Measurements from ENCODE around the gene RRP15. TPM values are rescaled to one million over a fixed set of nuclear protein-coding genes. Genes with fewer than 3 reads are reported as not detected.
"Not testable (repeated sequence)": the region's sequence is repeated elsewhere in the genome, so short reads cannot be mapped to it uniquely, and the experiment has no call there.

Gene RRP15
- total RNA-seq, 1 donor from 2014 or later, result 28.4 TPM

- peaks cover 7% of the 10 kb centered on the region for H3K4me1 Mint-ChIP-seq (ENCODE audit: low read depth, unreplicated experiment)
- H3K27me3 ChIP-seq (ENCODE audit: insufficient read depth, low read length), result no peaks in the 10 kb centered on the region
- H3K27ac Mint-ChIP-seq (ENCODE audit: unreplicated experiment), result no peak overlapping the region
- H3K79me2 ChIP-seq (ENCODE audit: insufficient read depth, low read length), result peaks cover 3% of the 10 kb centered on the region
- no peak overlapping the region for H3K4me3 Mint-ChIP-seq (ENCODE audit: unreplicated experiment)
- TF ChIP-seq CTCF (IDR thresholded peaks at IDR 0.05; ENCODE audit: insufficient read depth, low read depth, low read length) (no peak), EZH2 (IDR thresholded peaks at IDR 0.05; ENCODE audit: insufficient read depth, low read length) (no peak)
- H3K9ac ChIP-seq (ENCODE audit: low read length), result no peak overlapping the region
- H3K27ac ChIP-seq (ENCODE audit: low read depth, low read length), result no peak overlapping the region
- no peaks in the 10 kb centered on the region for H4K20me1 ChIP-seq (ENCODE audit: insufficient read depth, low read length)
- no peaks in the 10 kb centered on the region for H3K27me3 Mint-ChIP-seq (ENCODE audit: low read depth, unreplicated experiment)
- no peak overlapping the region for H2AFZ ChIP-seq (ENCODE audit: low read depth, low read length)
- H3K9me3 Mint-ChIP-seq (ENCODE audit: unreplicated experiment), result no peaks in the 10 kb centered on the region
- no peak for DNase-seq (ENCODE audit: low read depth)
- no peaks in the 10 kb centered on the region for H3K9me3 ChIP-seq (ENCODE audit: insufficient read depth, low read depth, low read length)
- H3K36me3 ChIP-seq (ENCODE audit: insufficient read depth, low read length), result peaks cover 3% of the 10 kb centered on the region
- no peaks in the 10 kb centered on the region for H3K4me1 ChIP-seq (ENCODE audit: insufficient read depth, low read length)
- H3K36me3 Mint-ChIP-seq (ENCODE audit: low read depth, unreplicated experiment), result peaks cover 3% of the 10 kb centered on the region
- H3K4me2 ChIP-seq (ENCODE audit: low read length), result no peak overlapping the region
- FAIRE-seq, result no peak
- no peak overlapping the region for H3K4me3 ChIP-seq (ENCODE audit: insufficient read depth, low read depth, low read length)
These were observed 29.2 kb downstream of the RRP15 start for GRCh38 chr1:218314316-218314715.

- Histone ChIP-seq H2AFZ (ENCODE audit: low read depth, low read length) (no peak overlapping the region), H3K27me3 (ENCODE audit: insufficient read depth, low read length) (no peaks in the 10 kb centered on the region), H3K4me1 (ENCODE audit: insufficient read depth, low read length) (no peaks in the 10 kb centered on the region), H4K20me1 (ENCODE audit: insufficient read depth, low read length) (no peaks in the 10 kb centered on the region), H3K27ac (ENCODE audit: low read depth, low read length) (no peak overlapping the region), H3K4me2 (ENCODE audit: low read length) (no peak overlapping the region), H3K79me2 (ENCODE audit: insufficient read depth, low read length) (peaks cover 3% of the 10 kb centered on the region), H3K9me3 (ENCODE audit: insufficient read depth, low read depth, low read length) (no peaks in the 10 kb centered on the region), H3K9ac (ENCODE audit: low read length) (no peak overlapping the region), H3K4me3 (ENCODE audit: insufficient read depth, low read depth, low read length) (no peak overlapping the region), H3K36me3 (ENCODE audit: insufficient read depth, low read length) (no peaks in the 10 kb centered on the region)
- no peak overlapping the region for H3K4me3 Mint-ChIP-seq (ENCODE audit: unreplicated experiment)
- no peaks in the 10 kb centered on the region for H3K27me3 Mint-ChIP-seq (ENCODE audit: low read depth, unreplicated experiment)
- peaks cover 7% of the 10 kb centered on the region for H3K4me1 Mint-ChIP-seq (ENCODE audit: low read depth, unreplicated experiment)
- TF ChIP-seq EZH2 (IDR thresholded peaks at IDR 0.05; ENCODE audit: insufficient read depth, low read length) (no peak), CTCF (IDR thresholded peaks at IDR 0.05; ENCODE audit: insufficient read depth, low read depth, low read length) (no peak)
- H3K27ac Mint-ChIP-seq (ENCODE audit: unreplicated experiment), result no peak overlapping the region
- H3K9me3 Mint-ChIP-seq (ENCODE audit: unreplicated experiment), result no peaks in the 10 kb centered on the region
- FAIRE-seq, result no peak
- peaks cover 4% of the 10 kb centered on the region for H3K36me3 Mint-ChIP-seq (ENCODE audit: low read depth, unreplicated experiment)
- no peak for DNase-seq (ENCODE audit: low read depth)
These were observed 30.5 kb downstream of the RRP15 start for GRCh38 chr1:218315638-218316037.

- Histone ChIP-seq H3K9ac (ENCODE audit: low read length) (no peak overlapping the region), H3K27me3 (ENCODE audit: insufficient read depth, low read length) (no peaks in the 10 kb centered on the region), H4K20me1 (ENCODE audit: insufficient read depth, low read length) (no peaks in the 10 kb centered on the region), H3K9me3 (ENCODE audit: insufficient read depth, low read depth, low read length) (no peaks in the 10 kb centered on the region), H3K36me3 (ENCODE audit: insufficient read depth, low read length) (no peaks in the 10 kb centered on the region), H3K4me3 (ENCODE audit: insufficient read depth, low read depth, low read length) (no peak overlapping the region), H2AFZ (ENCODE audit: low read depth, low read length) (no peak overlapping the region), H3K27ac (ENCODE audit: low read depth, low read length) (no peak overlapping the region), H3K4me2 (ENCODE audit: low read length) (no peak overlapping the region), H3K4me1 (ENCODE audit: insufficient read depth, low read length) (no peaks in the 10 kb centered on the region), H3K79me2 (ENCODE audit: insufficient read depth, low read length) (peaks cover 3% of the 10 kb centered on the region)
- Mint-ChIP-seq H3K27ac (ENCODE audit: unreplicated experiment) (no peak overlapping the region), H3K4me3 (ENCODE audit: unreplicated experiment) (no peak overlapping the region), H3K36me3 (ENCODE audit: low read depth, unreplicated experiment) (peaks cover 1% of the 10 kb centered on the region), H3K4me1 (ENCODE audit: low read depth, unreplicated experiment) (peaks cover 7% of the 10 kb centered on the region), H3K27me3 (ENCODE audit: low read depth, unreplicated experiment) (no peaks in the 10 kb centered on the region), H3K9me3 (ENCODE audit: unreplicated experiment) (no peaks in the 10 kb centered on the region)
- no peak for FAIRE-seq
- DNase-seq (ENCODE audit: low read depth), result no peak
- TF ChIP-seq CTCF (IDR thresholded peaks at IDR 0.05; ENCODE audit: insufficient read depth, low read depth, low read length) (no peak), EZH2 (IDR thresholded peaks at IDR 0.05; ENCODE audit: insufficient read depth, low read length) (no peak)
These were observed 32.0 kb downstream of the RRP15 start for GRCh38 chr1:218317061-218317460.

GRCh38 chr1:218320182-218320581 lies 35.1 kb downstream of the RRP15 start:
- H3K4me2 ChIP-seq (ENCODE audit: low read length); H3K36me3 Mint-ChIP-seq (ENCODE audit: low read depth, unreplicated experiment); H3K4me1 Mint-ChIP-seq (ENCODE audit: low read depth, unreplicated experiment); DNase-seq (ENCODE audit: low read depth); H3K4me3 Mint-ChIP-seq (ENCODE audit: unreplicated experiment); H3K79me2 ChIP-seq (ENCODE audit: insufficient read depth, low read length); FAIRE-seq; H3K27ac ChIP-seq (ENCODE audit: low read depth, low read length); H3K4me3 ChIP-seq (ENCODE audit: insufficient read depth, low read depth, low read length); H3K36me3 ChIP-seq (ENCODE audit: insufficient read depth, low read length); H3K27me3 ChIP-seq (ENCODE audit: insufficient read depth, low read length); H3K9me3 ChIP-seq (ENCODE audit: insufficient read depth, low read depth, low read length); H4K20me1 ChIP-seq (ENCODE audit: insufficient read depth, low read length); H3K27me3 Mint-ChIP-seq (ENCODE audit: low read depth, unreplicated experiment); H3K4me1 ChIP-seq (ENCODE audit: insufficient read depth, low read length); H3K9me3 Mint-ChIP-seq (ENCODE audit: unreplicated experiment); H2AFZ ChIP-seq (ENCODE audit: low read depth, low read length); H3K27ac Mint-ChIP-seq (ENCODE audit: unreplicated experiment); H3K9ac ChIP-seq (ENCODE audit: low read length): not testable (repeated sequence)
